ENCODE data around the gene LCN6. TPM values are rescaled to one million over a fixed set of nuclear protein-coding genes. Genes with fewer than 3 reads are reported as not detected.

Gene LCN6
- total and polyA plus RNA-seq, 2 of the 13 experiments (the other 11 are each of a cell fraction or from before 2014, with no cell fraction given): not detected

GRCh38 chr9:136796238-136796774 is 48.0 kb upstream of the LCN6 start, which contains the start of gene CCDC183:
TSS of gene CCDC183 (plus strand) at chr9:136796338. CDS start at chr9:136796398, 60 bp downstream.
- no peaks in the 10 kb centered on the region; the same call in 1 of the 2 replicates for H4K20me1 ChIP-seq (ENCODE audit: insufficient read depth, low read length)
- in situ Hi-C loops (cut with HindIII; ENCODE audit: extremely low pct_ligation_motif_present, low pct_unique_long_range_greater_than_20kb): no loop called here
- H3K4me3 ChIP-seq (replicated peaks in 1 of 3; ENCODE audit: insufficient read depth in 1 of 3, low read depth in 2 of 3, low read length in 3 of 3): peak within 1 kb of the TSS in 1 of 3 experiments; percentile 38; a peak in 1 of 6 replicates
- H3K4me2 ChIP-seq (ENCODE audit: low read depth, low read length): peak within 1 kb of the TSS; percentile 48
- ChIA-PET POLR2A (interaction anchor here (1.0 kb wide), 1 partner anchor 10 kb away, joined by 3 read pairs; no protein-coding TSS in a partner anchor), CTCF (ENCODE audit: low intra/inter-chr PET ratio, low total read pairs) (no interaction called here)
- H3K27ac ChIP-seq (ENCODE audit: extremely low read length, insufficient read depth, low read length): peak within 1 kb of the TSS; percentile 53
- intact Hi-C loops (cut with micrococcal nuclease; ENCODE audit: unreplicated experiment): no loop called here
- peaks cover 73% of the 10 kb centered on the region for H3K4me1 ChIP-seq (ENCODE audit: insufficient read depth, low read length)
- 0 out of 5 replicates have a peak, but pooled peaks cover 0 to 12% of the 10 kb centered on the region in 2 experiments for H3K36me3 ChIP-seq (replicated peaks in 1 of 2; ENCODE audit: control insufficient read depth in 1 of 2, insufficient read depth in 2 of 2, low read length in 2 of 2)
- H3K79me2 ChIP-seq (ENCODE audit: insufficient read depth, low read length): peaks cover 48% of the 10 kb centered on the region
- DNase-seq (ENCODE audit: low spot score): no peak
- H3K27me3 ChIP-seq (ENCODE audit: control insufficient read depth in 1 of 2, insufficient read depth in 2 of 2, low read length in 2 of 2): no peaks in the 10 kb centered on the region; a peak in 1 of 5 replicates
- no peak for FAIRE-seq
- ATAC-seq: no peak
- no peak within 1 kb of the TSS for H2AFZ ChIP-seq (ENCODE audit: low read length)
- H3K9me3 ChIP-seq (ENCODE audit: low read length): no peaks in the 10 kb centered on the region
- no peak within 1 kb of the TSS for H3K9ac ChIP-seq (ENCODE audit: insufficient read depth, low read depth, low read length)
- WGBS (ENCODE audit: low lambda C conversion rate): 55% methylated on average over 4 of the region's 5 CpGs
- no TSS peak for BruUV-seq (replicated peaks)
- TF ChIP-seq FOXP1 (IDR thresholded peaks at IDR 0.05): no peak
- no peak for TF ChIP-seq FOXP1 (CRISPR knock-in tag; IDR thresholded peaks at IDR 0.05)
- no peak for TF ChIP-seq HNF4A (CRISPR knock-in tag; IDR thresholded peaks at IDR 0.05)
- no peak for TF ChIP-seq ZNF34 (CRISPR knock-in tag; IDR thresholded peaks at IDR 0.05; ENCODE audit: borderline replicate concordance)
- TF ChIP-seq PHF20 (CRISPR knock-in tag; IDR thresholded peaks at IDR 0.05): 0 out of 2 replicates have a peak, but pooled peaks have one; percentile 27
- no peak for TF ChIP-seq RBAK (CRISPR knock-in tag; IDR thresholded peaks at IDR 0.05)
- TF ChIP-seq ZIK1 (CRISPR knock-in tag; IDR thresholded peaks at IDR 0.05; ENCODE audit: borderline replicate concordance, low read depth): no peak
- TF ChIP-seq ZNF563 (CRISPR knock-in tag; IDR thresholded peaks at IDR 0.05): no peak
- no peak for TF ChIP-seq NR2F6 (IDR thresholded peaks at IDR 0.05)
- TF ChIP-seq NR2F6 (CRISPR knock-in tag; IDR thresholded peaks at IDR 0.05): no peak
- TF ChIP-seq NCOR1 (IDR thresholded peaks at IDR 0.05; ENCODE audit: borderline replicate concordance, low read length): no peak
- TF ChIP-seq ATM (IDR thresholded peaks at IDR 0.05; ENCODE audit: borderline replicate concordance): no peak
- TF ChIP-seq ZSCAN20 (CRISPR knock-in tag; IDR thresholded peaks at IDR 0.05; ENCODE audit: borderline replicate concordance): no peak
- no peak for TF ChIP-seq BCL3 (CRISPR knock-in tag; IDR thresholded peaks at IDR 0.05)
- TF ChIP-seq ZNF652 (CRISPR knock-in tag; IDR thresholded peaks at IDR 0.05; ENCODE audit: borderline replicate concordance, low read depth): no peak
- TF ChIP-seq ZSCAN9 (CRISPR knock-in tag; IDR thresholded peaks at IDR 0.05; ENCODE audit: borderline replicate concordance): no peak
- TF ChIP-seq ZBTB49 (CRISPR knock-in tag; IDR thresholded peaks at IDR 0.05; ENCODE audit: borderline replicate concordance): no peak
- TF ChIP-seq CC2D1A (CRISPR knock-in tag; IDR thresholded peaks at IDR 0.05): no peak
- TF ChIP-seq MTF1 (CRISPR knock-in tag; IDR thresholded peaks at IDR 0.05): no peak
- TF ChIP-seq TCF7L2 (IDR thresholded peaks at IDR 0.05; ENCODE audit: low read depth, low read length): no peak
